ENCODE measurements around the gene RAB40B. TPM values are rescaled to one million over a fixed set of nuclear protein-coding genes. Genes with fewer than 3 reads are reported as not detected.

The RAB40B gene
- total RNA-seq, 2 experiments from 2014 or later = 0.42 to 0.52 TPM

GRCh38 chr17:82709024-82709675 is 10.7 kb upstream of the RAB40B start:
- H3K4me3 Mint-ChIP-seq = no peak overlapping the region
- no peak overlapping the region for H3K27ac Mint-ChIP-seq
- intact Hi-C loops (cut with micrococcal nuclease) = no loop called here
- no peaks in the 10 kb centered on the region for H3K36me3 Mint-ChIP-seq (ENCODE audit: low read depth)
- no peaks in the 10 kb centered on the region for H3K9me3 Mint-ChIP-seq
- no peaks in the 10 kb centered on the region for H3K27me3 Mint-ChIP-seq (ENCODE audit: low read depth)
- CTCF ChIA-PET = no interaction called here
- no peaks in the 10 kb centered on the region for H3K4me1 Mint-ChIP-seq (ENCODE audit: low read depth)
- no peak for DNase-seq

GRCh38 chr17:82705756-82706155 is 7.3 kb upstream of the RAB40B start:
- CTCF ChIA-PET = no interaction called here
- H3K9me3 Mint-ChIP-seq = no peaks in the 10 kb centered on the region

GRCh38 chr17:82704886-82705285 is 6.4 kb upstream of the RAB40B start:
- H3K4me1 Mint-ChIP-seq (ENCODE audit: low read depth) = no peaks in the 10 kb centered on the region
- no peaks in the 10 kb centered on the region for H3K27me3 Mint-ChIP-seq (ENCODE audit: low read depth)
- H3K4me3 Mint-ChIP-seq = no peak overlapping the region
- intact Hi-C loops (cut with micrococcal nuclease) = no loop called here
- H3K27ac Mint-ChIP-seq = no peak overlapping the region
- H3K9me3 Mint-ChIP-seq = no peaks in the 10 kb centered on the region
- H3K36me3 Mint-ChIP-seq (ENCODE audit: low read depth) = no peaks in the 10 kb centered on the region
- no peak for DNase-seq
- CTCF ChIA-PET = no interaction called here

More at GRCh38 chr17:82705756-82706155, 7.3 kb upstream of the RAB40B start:
- Mint-ChIP-seq H3K27me3 (ENCODE audit: low read depth) (no peaks in the 10 kb centered on the region), H3K27ac (no peak overlapping the region), H3K36me3 (ENCODE audit: low read depth) (no peaks in the 10 kb centered on the region), H3K4me3 (no peak overlapping the region), H3K4me1 (ENCODE audit: low read depth) (no peaks in the 10 kb centered on the region)
- DNase-seq = no peak
- intact Hi-C loops (cut with micrococcal nuclease) = no loop called here

- H3K27ac Mint-ChIP-seq = no peak overlapping the region
- intact Hi-C loops (cut with micrococcal nuclease) = no loop called here
- CTCF ChIA-PET = no interaction called here
- H3K27me3 Mint-ChIP-seq (ENCODE audit: low read depth) = no peaks in the 10 kb centered on the region
- no peak overlapping the region for H3K4me3 Mint-ChIP-seq
- H3K9me3 Mint-ChIP-seq = no peaks in the 10 kb centered on the region
- peaks cover under 1% of the 10 kb centered on the region for H3K4me1 Mint-ChIP-seq (ENCODE audit: low read depth)
- H3K36me3 Mint-ChIP-seq (ENCODE audit: low read depth) = no peaks in the 10 kb centered on the region
- DNase-seq = no peak
Measured at GRCh38 chr17:82703935-82704865, 5.7 kb upstream of the RAB40B start.

- CTCF ChIA-PET = no interaction called here
- no peak for DNase-seq
- Mint-ChIP-seq H3K4me1 (ENCODE audit: low read depth) (peaks cover 2% of the 10 kb centered on the region), H3K27me3 (ENCODE audit: low read depth) (no peaks in the 10 kb centered on the region), H3K4me3 (no peak overlapping the region), H3K36me3 (ENCODE audit: low read depth) (no peaks in the 10 kb centered on the region), H3K27ac (no peak overlapping the region), H3K9me3 (no peaks in the 10 kb centered on the region)
- intact Hi-C loops (cut with micrococcal nuclease) = no loop called here
Measured at GRCh38 chr17:82703036-82703745, 4.7 kb upstream of the RAB40B start.

- Mint-ChIP-seq H3K27me3 (ENCODE audit: low read depth) (peaks cover under 1% of the 10 kb centered on the region), H3K36me3 (ENCODE audit: low read depth) (no peaks in the 10 kb centered on the region), H3K9me3 (no peaks in the 10 kb centered on the region), H3K27ac (no peak overlapping the region), H3K4me3 (no peak overlapping the region), H3K4me1 (ENCODE audit: low read depth) (peaks cover 2% of the 10 kb centered on the region)
- CTCF ChIA-PET = no interaction called here
- intact Hi-C loops (cut with micrococcal nuclease) = no loop called here
- DNase-seq = no peak
Measured at GRCh38 chr17:82702231-82702927, 3.9 kb upstream of the RAB40B start.

- Mint-ChIP-seq H3K4me1 (ENCODE audit: low read depth) (peaks cover 9% of the 10 kb centered on the region), H3K9me3 (peaks cover 2% of the 10 kb centered on the region), H3K4me3 (peak overlapping the region; percentile 75), H3K36me3 (ENCODE audit: low read depth) (peaks cover 1% of the 10 kb centered on the region), H3K27me3 (ENCODE audit: low read depth) (peaks cover 5% of the 10 kb centered on the region), H3K27ac (no peak overlapping the region)
- CTCF ChIA-PET = no interaction called here
- intact Hi-C loops (cut with micrococcal nuclease) = loop anchor here (5.0 kb wide), 2 partner anchors 52 to 53 kb away; partner anchors contain the start of genes TBCD and WDR45B
- no peak for DNase-seq
Measured at GRCh38 chr17:82699551-82699950, 1.1 kb upstream of the RAB40B start.

GRCh38 chr17:82698974-82699442 is 510 bp upstream of the RAB40B start:
- CTCF ChIA-PET = no interaction called here
- intact Hi-C loops (cut with micrococcal nuclease) = loop anchor here (1.0 to 5.0 kb wide), 4 partner anchors 17 to 281 kb away; partner anchors contain the start of genes FN3KRP, HEXD, OGFOD3 and TBCD
- peaks cover 5% of the 10 kb centered on the region for H3K27me3 Mint-ChIP-seq (ENCODE audit: low read depth)
- H3K27ac Mint-ChIP-seq = no peak overlapping the region
- H3K36me3 Mint-ChIP-seq (ENCODE audit: low read depth) = peaks cover 1% of the 10 kb centered on the region
- H3K4me1 Mint-ChIP-seq (ENCODE audit: low read depth) = peaks cover 9% of the 10 kb centered on the region
- peaks cover 5% of the 10 kb centered on the region for H3K9me3 Mint-ChIP-seq
- H3K4me3 Mint-ChIP-seq = peak overlapping the region; percentile 75
- DNase-seq = no peak

GRCh38 chr17:82697808-82698064 is 762 bp downstream of the RAB40B start:
- intact Hi-C loops (cut with micrococcal nuclease) = loop anchor here (1.0 to 5.0 kb wide), 4 partner anchors 19 to 279 kb away; partner anchors contain the start of genes FN3KRP, HEXD, OGFOD3 and TBCD
- Mint-ChIP-seq H3K4me3 (peak overlapping the region; percentile 57), H3K27me3 (ENCODE audit: low read depth) (peaks cover 5% of the 10 kb centered on the region), H3K27ac (no peak overlapping the region), H3K9me3 (peaks cover 7% of the 10 kb centered on the region), H3K36me3 (ENCODE audit: low read depth) (peaks cover 3% of the 10 kb centered on the region), H3K4me1 (ENCODE audit: low read depth) (peaks cover 9% of the 10 kb centered on the region)
- DNase-seq = no peak
- CTCF ChIA-PET = no interaction called here

- peak overlapping the region; percentile 57 for H3K4me3 Mint-ChIP-seq
- intact Hi-C loops (cut with micrococcal nuclease) = loop anchor here (5.0 kb wide), 2 partner anchors 50 to 55 kb away; partner anchors contain the start of genes TBCD and WDR45B
- peaks cover 9% of the 10 kb centered on the region for H3K4me1 Mint-ChIP-seq (ENCODE audit: low read depth)
- H3K27ac Mint-ChIP-seq = no peak overlapping the region
- peaks cover 5% of the 10 kb centered on the region for H3K27me3 Mint-ChIP-seq (ENCODE audit: low read depth)
- CTCF ChIA-PET = no interaction called here
- H3K9me3 Mint-ChIP-seq = peaks cover 7% of the 10 kb centered on the region
- DNase-seq = peak; percentile 33
- peaks cover 3% of the 10 kb centered on the region for H3K36me3 Mint-ChIP-seq (ENCODE audit: low read depth)
Measured at GRCh38 chr17:82696916-82697807, 1.3 kb downstream of the RAB40B start.

- CTCF ChIA-PET = no interaction called here
- peaks cover 13% of the 10 kb centered on the region for H3K4me1 Mint-ChIP-seq (ENCODE audit: low read depth)
- intact Hi-C loops (cut with micrococcal nuclease) = loop anchor here (5.0 kb wide), 2 partner anchors 49 to 56 kb away; partner anchors contain the start of genes TBCD and WDR45B
- peaks cover 5% of the 10 kb centered on the region for H3K27me3 Mint-ChIP-seq (ENCODE audit: low read depth)
- DNase-seq = no peak
- H3K9me3 Mint-ChIP-seq = peaks cover 7% of the 10 kb centered on the region
- H3K27ac Mint-ChIP-seq = no peak overlapping the region
- H3K36me3 Mint-ChIP-seq (ENCODE audit: low read depth) = peaks cover 3% of the 10 kb centered on the region
- H3K4me3 Mint-ChIP-seq = no peak overlapping the region
Measured at GRCh38 chr17:82696259-82696658, 2.2 kb downstream of the RAB40B start.

Data from activated naive CD4-positive, alpha-beta T cell treated with anti-CD3 and anti-CD28 coated beads for 36 hours (primary cell).